Activated T-helper 1 cell treated with Interleukin-2 at 50 U/mL for 16 hours (primary cell): ENCODE results near the gene MFAP2.

Experiments used
- DNase-seq: peaks from one replicate; pipeline ENCODE4 v3.0.0-alpha.2; 2020; ENCODE audit warnings: low read depth

MFAP2 gene

GRCh38 chr1:17007121-17007520 is 26.7 kb upstream of the MFAP2 start:
- DNase-seq: no peak

GRCh38 chr1:17005365-17005740 is 24.9 kb upstream of the MFAP2 start:
- DNase-seq: no peak

GRCh38 chr1:17004466-17005364 is 24.3 kb upstream of the MFAP2 start:
- no peak for DNase-seq

GRCh38 chr1:17002524-17002902 is 22.1 kb upstream of the MFAP2 start:
- DNase-seq: no peak

- DNase-seq: no peak
Observed at GRCh38 chr1:17001760-17002523, 21.5 kb upstream of the MFAP2 start.

- DNase-seq: no peak
Observed at GRCh38 chr1:16999863-17000262, 19.4 kb upstream of the MFAP2 start.

GRCh38 chr1:16998589-16998988 is 18.2 kb upstream of the MFAP2 start:
- no peak for DNase-seq

- DNase-seq: no peak
Observed at GRCh38 chr1:16996845-16997244, 16.4 kb upstream of the MFAP2 start.

GRCh38 chr1:16993521-16994038 is 13.2 kb upstream of the MFAP2 start:
- DNase-seq: no peak

GRCh38 chr1:16992675-16993074 is 12.3 kb upstream of the MFAP2 start:
- DNase-seq: no peak

- no peak for DNase-seq
Observed at GRCh38 chr1:16992102-16992501, 11.7 kb upstream of the MFAP2 start.

GRCh38 chr1:16991571-16991970 is 11.2 kb upstream of the MFAP2 start:
- no peak for DNase-seq

- no peak for DNase-seq
Observed at GRCh38 chr1:16989676-16990391, 9.4 kb upstream of the MFAP2 start.

GRCh38 chr1:16988210-16988609 is 7.8 kb upstream of the MFAP2 start:
- no peak for DNase-seq

- no peak for DNase-seq
Observed at GRCh38 chr1:16986962-16987361, 6.5 kb upstream of the MFAP2 start.

GRCh38 chr1:16986560-16986959 is 6.1 kb upstream of the MFAP2 start:
- DNase-seq: no peak

GRCh38 chr1:16986113-16986512 is 5.7 kb upstream of the MFAP2 start:
- no peak for DNase-seq

GRCh38 chr1:16984717-16985116 is 4.3 kb upstream of the MFAP2 start:
- no peak for DNase-seq

GRCh38 chr1:16983649-16984048 is 3.2 kb upstream of the MFAP2 start:
- no peak for DNase-seq

- DNase-seq: no peak
Observed at GRCh38 chr1:16982902-16983301, 2.5 kb upstream of the MFAP2 start.

GRCh38 chr1:16981269-16981849 is 939 bp upstream of the MFAP2 start:
- no peak for DNase-seq
